Omental fat pad (tissue), 4 donors: ENCODE measurements around the gene PRDM16. TPM values are rescaled to one million over a fixed set of nuclear protein-coding genes. Genes with fewer than 3 reads are reported as not detected.

Source experiments
- ATAC-seq: fragments of 150-250 bp; one replicate; pipeline ENCODE4 v1.9.1; 2016; ENCODE audit warnings: mild to moderate bottlenecking, moderate library complexity; ENCODE audit not compliant: low FRiP score
- DNase-seq: peaks from one replicate; pipeline ENCODE4 v3.0.0-alpha.2; 2019; ENCODE audit warnings: low spot score
- CTCF ChIP-seq, 3 donors: fragments of 450-650 bp; IDR thresholded peaks; one replicate each; pipeline ENCODE4 v1.5.1; 2016 to 2017; ENCODE audit warnings: antibody characterized with exemption in 3 of 3, mild to moderate bottlenecking in 3 of 3, moderate library complexity in 2 of 3
- total RNA-seq, 4 donors: library from RNA; depleted of rRNA; stranded (reverse); fragments of >200 nt; gene quantifications; one replicate each; pipeline ENCODE4 v1.1.0, GENCODE V29; 2016

The PRDM16 gene
- total RNA-seq, 4 donors from 2014 or later = 0.19 to 3.8 (median 1.8) TPM

GRCh38 chr1:3146458-3146857, 77.5 kb downstream of the PRDM16 start:
- ATAC-seq (no peak), DNase-seq (no peak)
- no peak for TF ChIP-seq CTCF (IDR thresholded peaks at IDR 0.05)

- no peak for DNase-seq
- no peak for TF ChIP-seq CTCF (IDR thresholded peaks at IDR 0.05)
- ATAC-seq = no peak
These were observed 77.9 kb downstream of the PRDM16 start for GRCh38 chr1:3146907-3147306.

DNA sequence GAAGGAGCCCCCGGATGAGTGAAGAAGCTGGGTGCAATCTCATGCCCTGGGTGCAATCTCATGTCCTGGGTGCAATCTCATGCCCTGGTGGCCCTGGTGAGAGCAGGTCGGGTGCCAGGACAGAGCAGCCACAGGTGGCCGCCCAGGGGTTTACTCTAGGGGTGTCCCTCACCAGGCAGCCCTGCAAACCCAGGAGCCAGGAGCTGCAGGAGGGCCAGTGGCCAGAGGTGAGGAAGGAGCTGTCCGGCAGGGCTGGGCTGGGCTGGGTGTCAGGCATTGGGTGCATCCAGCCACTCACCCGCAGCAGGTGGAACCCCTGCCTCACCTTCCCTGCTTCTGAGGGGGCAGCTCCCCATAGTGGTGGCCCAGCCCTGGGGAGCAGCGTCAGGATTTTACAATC, 79.2 kb downstream of the PRDM16 start:
- ATAC-seq (no peak), DNase-seq (no peak)
- no peak for TF ChIP-seq CTCF (IDR thresholded peaks at IDR 0.05)

DNA sequence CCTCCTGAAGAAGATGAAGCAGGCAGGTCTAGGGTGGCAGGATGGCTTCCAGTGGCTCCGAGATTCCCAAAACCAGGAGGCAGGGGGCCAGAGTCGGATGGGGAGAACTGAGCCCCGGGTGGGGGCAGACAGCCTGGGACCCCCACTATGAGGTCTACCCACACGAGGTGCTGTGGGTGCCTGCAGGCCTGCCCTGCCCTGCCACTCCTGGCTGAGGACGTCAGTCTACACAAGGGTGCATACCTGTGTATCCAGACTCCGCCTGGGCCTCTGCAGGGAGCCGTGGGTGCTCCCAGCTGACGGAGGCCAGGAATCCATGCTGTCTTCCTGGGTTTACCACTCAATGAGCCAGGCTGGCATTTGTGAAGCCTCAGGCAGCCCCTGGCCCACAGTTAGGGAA, 80.3 kb downstream of the PRDM16 start:
- no peak for DNase-seq
- no peak for TF ChIP-seq CTCF (IDR thresholded peaks at IDR 0.05)
- ATAC-seq = no peak

DNA sequence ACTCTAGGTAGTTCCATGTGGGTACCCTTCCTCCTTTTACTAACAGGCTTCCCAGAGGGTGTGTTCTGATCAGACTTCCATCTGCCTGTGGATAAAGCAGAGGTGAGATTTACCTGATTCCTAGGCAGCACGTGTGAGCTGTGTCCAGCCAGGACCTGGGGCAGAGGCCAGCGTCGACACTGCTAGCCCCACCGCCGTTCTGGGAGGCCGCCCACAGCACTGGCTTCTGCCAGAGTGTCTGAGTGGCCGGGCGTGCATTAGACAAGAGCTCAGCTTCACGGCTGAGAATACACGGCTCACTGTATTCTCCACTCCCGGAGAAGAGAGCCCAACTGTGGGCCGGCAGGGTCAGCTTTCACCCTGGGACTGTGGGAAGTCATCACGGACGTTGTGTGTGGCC, 82.5 kb downstream of the PRDM16 start:
- DNase-seq (no peak), ATAC-seq (no peak)
- no peak for TF ChIP-seq CTCF (IDR thresholded peaks at IDR 0.05)

DNA sequence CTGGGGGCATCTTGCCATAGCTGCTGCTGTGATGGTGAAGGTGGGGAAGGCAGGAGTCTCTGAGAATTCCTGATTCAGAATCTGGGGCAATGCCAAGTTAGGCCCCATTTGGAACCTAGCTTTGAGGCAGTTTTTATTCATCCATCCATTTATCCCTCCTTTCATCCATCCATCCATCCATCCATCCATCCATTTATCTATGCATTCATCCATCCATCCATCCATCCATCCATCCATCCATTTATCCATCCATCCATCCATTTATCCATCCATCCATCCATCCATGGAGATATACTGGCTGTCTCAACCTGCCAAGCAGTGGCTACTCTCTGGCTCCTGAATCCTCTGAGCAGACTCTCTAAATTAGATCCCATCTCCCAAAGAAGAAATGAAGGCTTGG, 83.1 kb downstream of the PRDM16 start:
- TF ChIP-seq CTCF (IDR thresholded peaks at IDR 0.05) = no peak
- DNase-seq (no peak), ATAC-seq (no peak)

DNA sequence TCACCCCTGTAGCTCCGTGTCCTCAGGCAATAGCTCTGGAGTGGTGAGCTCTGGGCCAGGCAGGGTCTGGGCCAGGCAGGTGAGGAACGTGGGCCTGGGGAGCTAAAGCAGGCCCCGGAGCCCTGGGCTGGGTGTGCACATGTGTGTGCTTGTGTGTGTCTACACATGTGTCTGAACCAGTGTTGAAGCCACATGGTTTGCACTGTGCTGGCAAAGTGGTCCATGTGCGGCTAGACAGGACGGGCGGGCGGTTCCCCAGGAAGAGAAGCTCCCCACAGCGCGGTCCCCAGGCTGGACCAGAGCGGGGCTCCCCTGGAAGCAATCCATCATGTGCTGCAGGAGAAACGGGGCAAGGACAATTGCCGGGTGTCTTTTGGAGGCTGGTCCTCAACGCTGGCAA, 84.2 kb downstream of the PRDM16 start:
- ATAC-seq (no peak), DNase-seq (no peak)
- TF ChIP-seq CTCF (IDR thresholded peaks at IDR 0.05) = no peak
